H1 (cell line): Measurements from ENCODE around the gene NUP107. TPM values are rescaled to one million over a fixed set of nuclear protein-coding genes. Genes with fewer than 3 reads are reported as not detected.
A peak's percentile ranks its signal among the peaks of the same experiment; 100 is the strongest.

Experiments
- CTCF ChIA-PET: fragments of 300-600 bp; sonication (Branson Sonifier 250); formaldehyde crosslinking; loops from one replicate; lab custom pipeline; 2021; ENCODE audit not compliant: partially characterized antibody; lab: Charles Lee
- POLR2A ChIA-PET: fragments of 300-600 bp; sonication (Branson Sonifier 250); formaldehyde crosslinking; loops from one replicate; lab custom pipeline; 2021; ENCODE audit warnings: inconsistent platforms; ENCODE audit not compliant: partially characterized antibody; lab: Charles Lee
- DNase-seq, 2 experiments: peaks; one replicate each; pipeline versions ENCODE4 v3.0.0 to v3.0.0-alpha.2; 2010 to 2022; ENCODE audit warnings: low spot score in 2 of 2, low read depth in 1 of 2, mixed read lengths in 1 of 2
- FAIRE-seq: peaks from 2 replicates; lab custom pipeline; 2011; peaks lifted over from hg19 to GRCh38; lab: Jason Lieb, UNC
- H2AFZ ChIP-seq: 2 replicates; pipeline ENCODE4 v1.8.1; 2012; ENCODE audit warnings: low read length, inconsistent platforms
- H2AK5ac ChIP-seq: 2 replicates; pipeline ENCODE4 v1.6.1; 2013; ENCODE audit warnings: low read depth, low read length
- H2BK120ac ChIP-seq: replicated peaks from 2 replicates; pipeline ENCODE3; 2013; ENCODE audit warnings: low read depth, low read length, inconsistent platforms
- H2BK12ac ChIP-seq: 2 replicates; pipeline ENCODE4 v1.6.1; 2013; ENCODE audit warnings: low read depth, low read length
- H2BK15ac ChIP-seq: 2 replicates; pipeline ENCODE4 v1.6.1; 2013; ENCODE audit warnings: low read length
- H2BK20ac ChIP-seq: 2 replicates; pipeline ENCODE4 v1.6.1; 2013; ENCODE audit warnings: low read length
- H2BK5ac ChIP-seq: 2 replicates; pipeline ENCODE4 v1.6.1; 2013; ENCODE audit warnings: low read depth, low read length
- H3K14ac ChIP-seq: 2 replicates; pipeline ENCODE4 v1.6.1; 2013; ENCODE audit warnings: inconsistent platforms; ENCODE audit not compliant: insufficient read length
- H3K18ac ChIP-seq: 2 replicates; pipeline ENCODE4 v1.6.1; 2013; ENCODE audit warnings: low read length; ENCODE audit errors: extremely low read depth
- H3K23ac ChIP-seq: 2 replicates; pipeline ENCODE4 v1.6.1; 2013; ENCODE audit warnings: inconsistent platforms; ENCODE audit not compliant: insufficient read length
- H3K23me2 ChIP-seq: 2 replicates; pipeline ENCODE4 v1.6.1; 2013; ENCODE audit warnings: low read depth, low read length
- H3K27ac ChIP-seq: 2 replicates; pipeline ENCODE4 v1.6.1; 2011; ENCODE audit warnings: low read depth, low read length, inconsistent platforms
- H3K27me3 ChIP-seq, 4 experiments: replicated peaks in 1 of 4; 1 replicate in 1 of 4; 2 replicates in 3 of 4; pipeline versions ENCODE4 v1.6.1 to v1.8.1; 2011 to 2013; ENCODE audit warnings: low read length in 3 of 4, mild to moderate bottlenecking in 3 of 4, inconsistent platforms in 2 of 4, mixed read lengths in 2 of 4, moderate library complexity in 1 of 4; ENCODE audit not compliant: control insufficient read depth in 3 of 4, insufficient read depth in 3 of 4; ENCODE audit errors: extremely low read depth in 1 of 4
- H3K36me3 ChIP-seq, 4 experiments: 2 replicates each; pipeline versions ENCODE4 v1.6.1 to v1.8.1; 2011 to 2013; ENCODE audit warnings: mild to moderate bottlenecking in 4 of 4, low read length in 3 of 4, moderate library complexity in 2 of 4, control low read depth in 1 of 4, inconsistent platforms in 1 of 4; ENCODE audit not compliant: insufficient read depth in 4 of 4, control insufficient read depth in 2 of 4
- H3K4ac ChIP-seq: replicated peaks from 2 replicates; pipeline ENCODE3; 2013; ENCODE audit warnings: low read length, low read depth, mixed read lengths, inconsistent platforms; ENCODE audit not compliant: insufficient read length
- H3K4me1 ChIP-seq, 4 experiments: replicated peaks in 1 of 4; 1 replicate in 1 of 4; 2 replicates in 3 of 4; pipeline versions ENCODE4 v1.6.1 to v1.8.1; 2011 to 2013; ENCODE audit warnings: low read length in 3 of 4, inconsistent platforms in 2 of 4, mixed read lengths in 1 of 4; ENCODE audit not compliant: insufficient read depth in 4 of 4, control insufficient read depth in 3 of 4
- H3K4me2 ChIP-seq, 2 experiments: 2 replicates each; pipeline versions ENCODE4 v1.6.1 to v1.8.1; 2011 to 2013; ENCODE audit warnings: low read depth in 2 of 2, low read length in 2 of 2, control low read depth in 1 of 2, inconsistent platforms in 1 of 2, mild to moderate bottlenecking in 1 of 2; ENCODE audit not compliant: insufficient read depth in 1 of 2
- H3K4me3 ChIP-seq, 4 experiments: fragments of 200-600, 300-600 bp in 1 of 4; sonication (generic), shearing (Covaris generic), sonication (Bioruptor Twin) in 1 of 4; 2 replicates each; pipeline versions ENCODE4 v1.5.1 to v1.8.1; 2011 to 2016; ENCODE audit warnings: low read length in 4 of 4, low read depth in 3 of 4, control low read depth in 2 of 4, inconsistent platforms in 2 of 4, mild to moderate bottlenecking in 2 of 4, mixed read lengths in 1 of 4, moderate library complexity in 1 of 4; ENCODE audit not compliant: insufficient read depth in 2 of 4; ENCODE audit errors: extremely low read depth in 1 of 4
- H3K56ac ChIP-seq: replicated peaks from 2 replicates; pipeline ENCODE3; 2013; ENCODE audit warnings: low read depth, mild to moderate bottlenecking, mixed read lengths, low read length, inconsistent platforms; ENCODE audit not compliant: insufficient read length
- H3K79me1 ChIP-seq: 2 replicates; pipeline ENCODE4 v1.6.1; 2013; ENCODE audit warnings: low read depth, low read length, control low read depth
- H3K79me2 ChIP-seq, 2 experiments: 2 replicates each; pipeline versions ENCODE4 v1.6.1 to v1.8.1; 2012 to 2013; ENCODE audit warnings: low read length in 2 of 2, mild to moderate bottlenecking in 2 of 2, inconsistent platforms in 1 of 2; ENCODE audit not compliant: insufficient read depth in 2 of 2, control insufficient read depth in 1 of 2
- H3K9ac ChIP-seq, 4 experiments: replicated peaks in 1 of 4; 1 replicate in 1 of 4; 2 replicates in 3 of 4; pipeline versions ENCODE4 v1.6.1 to v1.8.1; 2011 to 2013; ENCODE audit warnings: low read depth in 3 of 4, low read length in 3 of 4, control low read depth in 2 of 4, mild to moderate bottlenecking in 2 of 4, moderate library complexity in 2 of 4, inconsistent platforms in 1 of 4; ENCODE audit errors: extremely low read depth in 1 of 4
- H3K9me3 ChIP-seq, 2 experiments: 2 replicates each; pipeline versions ENCODE4 v1.6.1 to v1.8.1; 2012 to 2013; ENCODE audit warnings: mild to moderate bottlenecking in 2 of 2, moderate library complexity in 2 of 2, control low read depth in 1 of 2, inconsistent platforms in 1 of 2, low read depth in 1 of 2, low read length in 1 of 2, mixed read lengths in 1 of 2; ENCODE audit not compliant: insufficient read depth in 2 of 2
- H4K20me1 ChIP-seq, 2 experiments: replicated peaks in 1 of 2; 2 replicates each; pipeline versions ENCODE3 to v1.8.1; 2011 to 2013; ENCODE audit warnings: inconsistent platforms in 2 of 2, low read length in 2 of 2, mild to moderate bottlenecking in 1 of 2; ENCODE audit not compliant: insufficient read depth in 2 of 2, control insufficient read depth in 1 of 2
- H4K5ac ChIP-seq: 2 replicates; pipeline ENCODE4 v1.6.1; 2013; ENCODE audit warnings: low read length, low read depth, mixed read lengths, inconsistent platforms; ENCODE audit not compliant: insufficient read length
- H4K8ac ChIP-seq: 2 replicates; pipeline ENCODE4 v1.8.0; 2013; ENCODE audit warnings: mild to moderate bottlenecking, moderate library complexity, low read length, inconsistent platforms; ENCODE audit not compliant: insufficient read depth; ENCODE audit errors: extremely low read depth
- H4K91ac ChIP-seq: replicated peaks from 2 replicates; pipeline ENCODE3; 2013; ENCODE audit warnings: low read length, mixed read lengths, inconsistent platforms; ENCODE audit not compliant: insufficient read length
- CTBP2 ChIP-seq: IDR thresholded peaks from 2 replicates; pipeline ENCODE4 v1.7.0; 2011; ENCODE audit warnings: borderline replicate concordance, mild to moderate bottlenecking, moderate library complexity, mixed read lengths, low read length; ENCODE audit not compliant: insufficient read depth, insufficient read length
- JUN ChIP-seq: IDR thresholded peaks from 2 replicates; pipeline ENCODE4 v1.6.1; 2011; ENCODE audit warnings: low read depth, mild to moderate bottlenecking, improper control_type of control experiment, low read length
- KDM4A ChIP-seq: IDR thresholded peaks from one replicate; pipeline ENCODE4 v1.7.1; 2012; ENCODE audit warnings: low read depth, mild to moderate bottlenecking, moderate library complexity, low read length, inconsistent platforms; ENCODE audit not compliant: severe bottlenecking
- KDM5A ChIP-seq: fragments of 200-600 bp; IDR thresholded peaks from 2 replicates; pipeline ENCODE4 v1.7.1; 2012; ENCODE audit warnings: mild to moderate bottlenecking, low read length, inconsistent platforms, mixed read lengths
- NANOG ChIP-seq: IDR thresholded peaks from 2 replicates; pipeline ENCODE4 v1.6.1; 2011; ENCODE audit warnings: low read length, low read depth, mild to moderate bottlenecking, inconsistent platforms; ENCODE audit not compliant: insufficient read depth, poor library complexity, severe bottlenecking
- RBBP5 ChIP-seq: IDR thresholded peaks from 2 replicates; pipeline ENCODE4 v1.7.1; 2012; ENCODE audit warnings: low read depth, mild to moderate bottlenecking, inconsistent platforms, low read length, moderate library complexity, borderline replicate concordance
- RNF2 ChIP-seq: fragments of 200-900, 300-1000 bp; sonication (generic); IDR thresholded peaks from 2 replicates; pipeline ENCODE4 v1.7.1; 2016; ENCODE audit warnings: borderline replicate concordance, low read depth, mild to moderate bottlenecking, antibody characterized with exemption, low read length; ENCODE audit not compliant: poor library complexity, severe bottlenecking; ENCODE audit errors: missing control alignments
- SP4 ChIP-seq: IDR thresholded peaks from 2 replicates; pipeline ENCODE4 v1.6.1; 2012; ENCODE audit warnings: low read length, inconsistent platforms
- SRF ChIP-seq: IDR thresholded peaks from 2 replicates; pipeline ENCODE4 v1.6.1; 2011; ENCODE audit warnings: mild to moderate bottlenecking, low read depth, low read length, moderate library complexity
- SUZ12 ChIP-seq: fragments of 200-600 bp; sonication (generic); IDR thresholded peaks from 2 replicates; pipeline ENCODE4 v1.6.1; 2012; ENCODE audit warnings: mild to moderate bottlenecking, inconsistent platforms, low read length, moderate library complexity, mixed read lengths
- TAF7 ChIP-seq: optimal IDR thresholded peaks from 2 replicates; pipeline ENCODE3; 2011; ENCODE audit warnings: low read depth, mild to moderate bottlenecking, inconsistent platforms, low read length, moderate library complexity, borderline replicate concordance
- YY1 ChIP-seq: IDR thresholded peaks from 2 replicates; pipeline ENCODE4 v1.6.1; 2011; ENCODE audit warnings: low read depth, mild to moderate bottlenecking, low read length
- WGBS, 2 experiments: shearing (Covaris generic) in 1 of 2; methylation state at CpG; one replicate each; pipeline versions ENCODE4 v1.1.6 to v1.1.7; 2013 to 2015; ENCODE audit warnings: low lambda C conversion rate in 2 of 2, mixed read lengths in 2 of 2, inconsistent platforms in 1 of 2, low coverage in 1 of 2, missing lambda C conversion rate in 1 of 2; ENCODE audit not compliant: insufficient replicate concordance in 2 of 2, insufficient coverage in 1 of 2, insufficient read length in 1 of 2; ENCODE audit errors: extremely low coverage in 1 of 2, missing lambda C conversion rate in 1 of 2; 5-methylcytosine and 5-hydroxymethylcytosine counted together
- polyA plus RNA-seq, 7 experiments: library from polyadenylated mRNA; depleted of rRNA in 3 of 7; stranded (reverse) in 5 of 7; unstranded in 2 of 7; fragments of >200 nt in 5 of 7; fragments of 200-250 nt in 2 of 7; gene quantifications; 1 replicate in 5 of 7; 2 replicates in 1 of 7; 4 replicates in 1 of 7; pipeline versions ENCODE4 v1.2.1 to v1.2.3, GENCODE V29; 2011 to 2013; ENCODE audit warnings: missing spikeins in 2 of 7, mixed read lengths in 2 of 7
- total RNA-seq: library from RNA; stranded (reverse); fragmentation: NEBNext Ultra II Directional; extraction: Animal tissue kit (Norgen Biotek cat#: 25700); gene quantifications from 2 replicates; pipeline ENCODE4 v1.2.1, GENCODE V29; 2021

The NUP107 gene
- total and polyA plus RNA-seq, 2 of the 8 experiments (the other 6 are each of a cell fraction or from before 2014, with no cell fraction given) = 46.1 to 141 TPM

GRCh38 chr12:68776976-68777610 lies 90.3 kb downstream of the NUP107 start:
- no peak overlapping the region for H2BK5ac ChIP-seq
- ChIA-PET CTCF (no interaction called here), POLR2A (interaction anchor here (0.7 to 1.5 kb wide), 2 partner anchors 9 to 117 kb away, joined by 3 to 4 read pairs; no protein-coding TSS in a partner anchor)
- no peaks in the 10 kb centered on the region for H3K4me1 ChIP-seq
- H3K18ac ChIP-seq = no peak overlapping the region
- no peaks in the 10 kb centered on the region for H3K27me3 ChIP-seq
- no peak for FAIRE-seq
- H4K20me1 ChIP-seq = no peaks in the 10 kb centered on the region
- no peaks in the 10 kb centered on the region for H3K79me1 ChIP-seq
- no peaks in the 10 kb centered on the region for H3K9me3 ChIP-seq
- H4K8ac ChIP-seq = no peak overlapping the region
- H3K14ac ChIP-seq = no peak overlapping the region
- H2AK5ac ChIP-seq = no peak overlapping the region
- no peaks in the 10 kb centered on the region for H3K23me2 ChIP-seq
- H3K27ac ChIP-seq = no peak overlapping the region
- H3K23ac ChIP-seq = no peak overlapping the region
- no peak overlapping the region for H2BK120ac ChIP-seq
- no peaks in the 10 kb centered on the region for H3K36me3 ChIP-seq
- no peak overlapping the region for H3K4ac ChIP-seq
- H2BK15ac ChIP-seq = no peak overlapping the region
- H4K5ac ChIP-seq = no peak overlapping the region
- H3K79me2 ChIP-seq = no peaks in the 10 kb centered on the region
- DNase-seq = no peak
- WGBS, 2 experiments = 77% methylated on average over 5 of the region's 5 CpGs; no CpG with 5 or more reads in 1 of the 2 experiments
- peak overlapping the region; percentile 22 for H4K91ac ChIP-seq
- no peak overlapping the region for H2AFZ ChIP-seq
- H3K9ac ChIP-seq = no peak overlapping the region
- no peak overlapping the region for H3K56ac ChIP-seq
- H3K4me2 ChIP-seq = no peak overlapping the region
- no peak overlapping the region for H3K4me3 ChIP-seq
- no peak overlapping the region for H2BK20ac ChIP-seq
- H2BK12ac ChIP-seq = no peak overlapping the region
- no peak for TF ChIP-seq YY1
- no peak for TF ChIP-seq KDM4A
- TF ChIP-seq KDM5A = no peak
- no peak for TF ChIP-seq SUZ12
- TF ChIP-seq CTBP2 = no peak
- no peak for TF ChIP-seq SRF
- no peak for TF ChIP-seq RNF2
- TF ChIP-seq RBBP5 = no peak
- no peak for TF ChIP-seq NANOG
- TF ChIP-seq JUN = no peak
- TF ChIP-seq TAF7 = no peak
- TF ChIP-seq SP4 = no peak
